Measurements from ENCODE around the gene TMSB15C. TPM values are rescaled to one million over a fixed set of nuclear protein-coding genes. Genes with fewer than 3 reads are reported as not detected.

The TMSB15C gene
- total RNA-seq, 1 donor from 2014 or later: 1.2 TPM

- Histone ChIP-seq H3K4me1 (no peaks in the 10 kb centered on the region), H3K27me3 (ENCODE audit: low read depth) (no peaks in the 10 kb centered on the region), H3K9me3 (no peaks in the 10 kb centered on the region), H3K4me3 (no peak within 1 kb of the TSS), H3K27ac (no peak within 1 kb of the TSS), H3K36me3 (no peaks in the 10 kb centered on the region)
- DNase-seq: no peak
- TF ChIP-seq CTCF (IDR thresholded peaks at IDR 0.05): no peak
- intact Hi-C loops (cut with DNase I): no loop called here
- ATAC-seq: no peak
These were observed 36.1 kb downstream of the TMSB15C start, which contains the start of gene H2BW2 for GRCh38 chrX:104039689-104040505. Gene H2BW2 (plus strand): TSS chrX:104039956. CDS start chrX:104039995, 39 bp downstream.

Other genes starting within 250 kb of the TMSB15C start
- gene RAB9B, start 244.0 kb downstream of the TMSB15C start, total RNA-seq: 0.59 TPM
- 1.2 TPM for gene TMSB15B, start 113.6 kb downstream of the TMSB15C start, total RNA-seq
- gene H2BW1, start 62.5 kb downstream of the TMSB15C start, total RNA-seq: not detected
- not detected for gene H2BW2, start 36.3 kb downstream of the TMSB15C start, total RNA-seq
- 0.24 TPM for gene ZCCHC18, start 36.3 kb upstream of the TMSB15C start, total RNA-seq
- 13.4 TPM for gene SLC25A53, start 80.8 kb upstream of the TMSB15C start, total RNA-seq
- 16.6 TPM for gene FAM199X, start 90.2 kb upstream of the TMSB15C start, total RNA-seq
- not detected for gene ESX1, start 178.7 kb upstream of the TMSB15C start, total RNA-seq

All from lower lobe of right lung (tissue), 2 donors.